LNCAP (cell line): ENCODE data around the gene LIPG.

Source experiments
- CTCF ChIP-seq: fragments of 450-650 bp; IDR thresholded peaks from 2 replicates; pipeline ENCODE4 v1.5.1; 2017; ENCODE audit warnings: mild to moderate bottlenecking

Gene LIPG

GRCh38 chr18:49597157-49597931, 35.5 kb downstream of the LIPG start:
- TF ChIP-seq CTCF, result no peak

- TF ChIP-seq CTCF, result no peak
Observed at GRCh38 chr18:49601211-49601610, 39.4 kb downstream of the LIPG start.

- TF ChIP-seq CTCF, result no peak
Observed at GRCh38 chr18:49608366-49609255, 46.8 kb downstream of the LIPG start.

GRCh38 chr18:49609256-49610021, 47.6 kb downstream of the LIPG start:
- TF ChIP-seq CTCF, result no peak

- no peak for TF ChIP-seq CTCF
Observed at GRCh38 chr18:49610022-49610445, 48.2 kb downstream of the LIPG start.

GRCh38 chr18:49611316-49611715, 49.5 kb downstream of the LIPG start:
- no peak for TF ChIP-seq CTCF

GRCh38 chr18:49612515-49613033, 50.7 kb downstream of the LIPG start:
- no peak for TF ChIP-seq CTCF
